CD4-positive, alpha-beta T cell (primary cell): Measurements from ENCODE around the gene SETBP1. TPM values are rescaled to one million over a fixed set of nuclear protein-coding genes. Genes with fewer than 3 reads are reported as not detected.

ENCODE experiments used
- ATAC-seq: fragments of 200-7000 bp; cut with Tn5 transposase; one replicate; pipeline ENCODE4 v1.10.0; 2022; ENCODE audit warnings: mild to moderate bottlenecking; ENCODE audit not compliant: poor library complexity
- CTCF ChIA-PET: fragments of 350-600 bp; sonication (Branson Sonifier 250); formaldehyde crosslinking; loops from one replicate; lab custom pipeline; 2021; ENCODE audit warnings: antibody characterized with exemption, inconsistent platforms; lab: Charles Lee
- POLR2A ChIA-PET: fragments of 350-600 bp; sonication (Branson Sonifier 250); formaldehyde crosslinking; loops from one replicate; lab custom pipeline; 2021; ENCODE audit warnings: antibody characterized with exemption, inconsistent platforms; lab: Charles Lee
- DNase-seq, 14 experiments: peaks; one replicate each; pipeline ENCODE4 v3.0.0-alpha.2; 2013 to 2020; ENCODE audit warnings: mixed read lengths in 2 of 14
- H3K27ac ChIP-seq, 2 donors: one replicate each; pipeline versions ENCODE4 v1.5.1 to v1.7.0; 2013; ENCODE audit warnings: low read length in 2 of 2, low read depth in 1 of 2, mild to moderate bottlenecking in 1 of 2
- H3K27me3 ChIP-seq, 2 experiments: 1 replicate in 1 of 2; 2 replicates in 1 of 2; pipeline versions ENCODE4 v1.6.1 to v1.7.0; 2013; ENCODE audit warnings: low read length in 2 of 2, control low read depth in 1 of 2, mild to moderate bottlenecking in 1 of 2, moderate library complexity in 1 of 2; ENCODE audit not compliant: insufficient read depth in 2 of 2, control insufficient read depth in 1 of 2
- H3K36me3 ChIP-seq: one replicate; pipeline ENCODE4 v1.6.1; 2013; ENCODE audit warnings: low read length, control low read depth; ENCODE audit not compliant: insufficient read depth
- H3K4me1 ChIP-seq: one replicate; pipeline ENCODE4 v1.6.1; 2013; ENCODE audit warnings: low read length, control low read depth; ENCODE audit not compliant: insufficient read depth
- H3K4me3 ChIP-seq: one replicate; pipeline ENCODE4 v1.5.1; 2013; ENCODE audit warnings: mild to moderate bottlenecking, low read length, moderate library complexity
- H3K9me3 ChIP-seq, 2 experiments: 1 replicate in 1 of 2; 2 replicates in 1 of 2; pipeline versions ENCODE4 v1.6.1 to v1.7.0; 2013; ENCODE audit warnings: low read length in 2 of 2, mild to moderate bottlenecking in 2 of 2, control low read depth in 1 of 2, moderate library complexity in 1 of 2; ENCODE audit not compliant: control insufficient read depth in 1 of 2, insufficient read depth in 1 of 2
- H3K27ac Mint-ChIP-seq: one replicate; pipeline ENCODE4 v1.8.0; 2020; ENCODE audit warnings: mixed read lengths
- H3K27me3 Mint-ChIP-seq: one replicate; pipeline ENCODE4 v1.8.0; 2021; ENCODE audit warnings: mixed read lengths
- H3K36me3 Mint-ChIP-seq: one replicate; pipeline ENCODE4 v1.8.0; 2021; ENCODE audit warnings: low read depth, mixed read lengths
- H3K4me1 Mint-ChIP-seq: one replicate; pipeline ENCODE4 v1.8.0; 2021; ENCODE audit warnings: low read depth, mixed read lengths
- H3K4me3 Mint-ChIP-seq: one replicate; pipeline ENCODE4 v1.8.0; 2020; ENCODE audit warnings: mild to moderate bottlenecking, mixed read lengths
- H3K9me3 Mint-ChIP-seq: one replicate; pipeline ENCODE4 v1.8.0; 2020; ENCODE audit warnings: mixed read lengths
- intact Hi-C, 2 experiments: fragments of 100-400 bp; cut with DNase I in 1 of 2; cut with micrococcal nuclease in 1 of 2; formaldehyde crosslinking; loops; one replicate each; pipeline versions ENCODE4 v1.15.1 to v1.9.0; 2023 to 2025; cut with DNase I, micrococcal nuclease
- total RNA-seq, 174 experiments: library from RNA in 2 of 174; stranded (reverse) in 2 of 174; gene quantifications; one replicate each; pipeline ENCODE4 v1.2.3 and lab custom pipeline; 2021 to 2026
- TF ChIP-seq, protein P1 (sequence below): fragments of 200-600 bp; IDR thresholded peaks from one replicate; pipeline ENCODE4 v1.8.0; 2022; ENCODE audit warnings: antibody characterized with exemption, mild to moderate bottlenecking

Gene SETBP1
- total RNA-seq, 2 experiments from 2014 or later: 0.25 to 0.41 TPM

GRCh38 chr18:45108754-45109153, 428.1 kb downstream of the SETBP1 start:
- Mint-ChIP-seq H3K4me3 (no peak overlapping the region), H3K4me1 (no peaks in the 10 kb centered on the region)

GRCh38 chr18:45109271-45109670, 428.6 kb downstream of the SETBP1 start:
- POLR2A ChIA-PET: no interaction called here
- Histone ChIP-seq H3K4me3 (no peak overlapping the region), H3K4me1 (no peaks in the 10 kb centered on the region), H3K9me3 (no peaks in the 10 kb centered on the region), H3K27ac (no peak overlapping the region), H3K36me3 (no peaks in the 10 kb centered on the region), H3K27me3 (no peaks in the 10 kb centered on the region)
- H3K4me1 Mint-ChIP-seq: no peaks in the 10 kb centered on the region
- no peak overlapping the region for H3K27ac Mint-ChIP-seq
- ATAC-seq (no peak), DNase-seq (no peak)
- H3K36me3 Mint-ChIP-seq: no peaks in the 10 kb centered on the region
- no peaks in the 10 kb centered on the region for H3K9me3 Mint-ChIP-seq
- H3K4me3 Mint-ChIP-seq: no peak overlapping the region
- intact Hi-C loops: no loop called here
- peaks cover under 1% of the 10 kb centered on the region for H3K27me3 Mint-ChIP-seq
- TF ChIP-seq, protein P1, sequence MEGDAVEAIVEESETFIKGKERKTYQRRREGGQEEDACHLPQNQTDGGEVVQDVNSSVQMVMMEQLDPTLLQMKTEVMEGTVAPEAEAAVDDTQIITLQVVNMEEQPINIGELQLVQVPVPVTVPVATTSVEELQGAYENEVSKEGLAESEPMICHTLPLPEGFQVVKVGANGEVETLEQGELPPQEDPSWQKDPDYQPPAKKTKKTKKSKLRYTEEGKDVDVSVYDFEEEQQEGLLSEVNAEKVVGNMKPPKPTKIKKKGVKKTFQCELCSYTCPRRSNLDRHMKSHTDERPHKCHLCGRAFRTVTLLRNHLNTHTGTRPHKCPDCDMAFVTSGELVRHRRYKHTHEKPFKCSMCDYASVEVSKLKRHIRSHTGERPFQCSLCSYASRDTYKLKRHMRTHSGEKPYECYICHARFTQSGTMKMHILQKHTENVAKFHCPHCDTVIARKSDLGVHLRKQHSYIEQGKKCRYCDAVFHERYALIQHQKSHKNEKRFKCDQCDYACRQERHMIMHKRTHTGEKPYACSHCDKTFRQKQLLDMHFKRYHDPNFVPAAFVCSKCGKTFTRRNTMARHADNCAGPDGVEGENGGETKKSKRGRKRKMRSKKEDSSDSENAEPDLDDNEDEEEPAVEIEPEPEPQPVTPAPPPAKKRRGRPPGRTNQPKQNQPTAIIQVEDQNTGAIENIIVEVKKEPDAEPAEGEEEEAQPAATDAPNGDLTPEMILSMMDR: no peak
- CTCF ChIA-PET: no interaction called here

More at GRCh38 chr18:45108754-45109153, 428.1 kb downstream of the SETBP1 start:
- no peaks in the 10 kb centered on the region for H3K4me1 ChIP-seq
- ChIA-PET CTCF (no interaction called here), POLR2A (no interaction called here)
- Mint-ChIP-seq H3K9me3 (no peaks in the 10 kb centered on the region), H3K27ac (no peak overlapping the region), H3K36me3 (no peaks in the 10 kb centered on the region), H3K27me3 (peaks cover 2% of the 10 kb centered on the region)
- intact Hi-C loops: no loop called here
- no peaks in the 10 kb centered on the region for H3K36me3 ChIP-seq
- H3K9me3 ChIP-seq: no peaks in the 10 kb centered on the region
- H3K27me3 ChIP-seq: no peaks in the 10 kb centered on the region
- DNase-seq (no peak), ATAC-seq (no peak)
- TF ChIP-seq, protein P1: no peak
- H3K4me3 ChIP-seq: no peak overlapping the region
- H3K27ac ChIP-seq: no peak overlapping the region

GRCh38 chr18:45109706-45110105, 429.0 kb downstream of the SETBP1 start:
- Histone ChIP-seq H3K27me3 (no peaks in the 10 kb centered on the region), H3K27ac (no peak overlapping the region), H3K9me3 (no peaks in the 10 kb centered on the region), H3K4me1 (no peaks in the 10 kb centered on the region), H3K36me3 (no peaks in the 10 kb centered on the region), H3K4me3 (no peak overlapping the region)
- POLR2A ChIA-PET: no interaction called here
- CTCF ChIA-PET: no interaction called here
- TF ChIP-seq, protein P1: no peak
- H3K36me3 Mint-ChIP-seq: no peaks in the 10 kb centered on the region
- no peaks in the 10 kb centered on the region for H3K4me1 Mint-ChIP-seq
- H3K9me3 Mint-ChIP-seq: no peaks in the 10 kb centered on the region
- ATAC-seq (no peak), DNase-seq (no peak)
- intact Hi-C loops: no loop called here
- no peak overlapping the region for H3K27ac Mint-ChIP-seq
- peaks cover 4% of the 10 kb centered on the region for H3K27me3 Mint-ChIP-seq
- H3K4me3 Mint-ChIP-seq: no peak overlapping the region
